K562 (cell line): Measurements from ENCODE around the gene ELK4. TPM values are rescaled to one million over a fixed set of nuclear protein-coding genes. Genes with fewer than 3 reads are reported as not detected.

Experiments
- CEBPG ChIP-seq, 3 experiments: fragments of 200-800 bp in 1 of 3; sonication (Bioruptor generic) in 1 of 3; sonication (generic) in 1 of 3; formaldehyde crosslinking in 1 of 3; IDR thresholded peaks in 2 of 3; conservative IDR thresholded peaks in 1 of 3; 2 replicates each; pipeline versions ENCODE4 v1.6.1 to v1.8.0; 2016 to 2022; ENCODE audit warnings: missing compliant biosample characterization in 2 of 3, missing genetic modification characterization in 2 of 3, mild to moderate bottlenecking in 1 of 3, missing genetic modification reagents in 1 of 3
- GABPA ChIP-seq: fragments of 200-800 bp; sonication (Bioruptor generic); conservative IDR thresholded peaks from 2 replicates; pipeline ENCODE4 v1.6.1; 2016; ENCODE audit warnings: low read depth, missing genetic modification characterization, missing compliant biosample characterization
- NFE2L1 ChIP-seq: fragments of 450-650 bp; IDR thresholded peaks from 2 replicates; pipeline ENCODE4 v1.6.1; 2016; ENCODE audit warnings: missing genetic modification characterization, low read depth, mild to moderate bottlenecking, missing compliant biosample characterization, moderate library complexity, borderline replicate concordance
- TSC22D4 ChIP-seq: fragments of 450-650 bp; IDR thresholded peaks from 2 replicates; pipeline ENCODE4 v1.6.1; 2016; ENCODE audit warnings: missing genetic modification characterization, missing biosample characterization, control low read depth
- ZNF121 ChIP-seq: sonication (generic); formaldehyde crosslinking; conservative IDR thresholded peaks from 2 replicates; pipeline ENCODE4 v1.8.0; 2022; ENCODE audit warnings: missing genetic modification reagents
- ZNF217 ChIP-seq: sonication (generic); formaldehyde crosslinking; IDR thresholded peaks from 2 replicates; pipeline ENCODE4 v1.8.0; 2022; ENCODE audit warnings: mild to moderate bottlenecking, missing genetic modification reagents
- ZNF644 ChIP-seq: fragments of 200-800 bp; sonication (Bioruptor generic); IDR thresholded peaks from 2 replicates; pipeline ENCODE4 v1.6.1; 2016; ENCODE audit warnings: low read depth, missing genetic modification characterization, missing compliant biosample characterization
- ZSCAN29 ChIP-seq: fragments of 450-650 bp; IDR thresholded peaks from 2 replicates; pipeline ENCODE4 v1.6.1; 2017
- polyA plus RNA-seq, 8 experiments: library from polyadenylated mRNA; depleted of rRNA in 4 of 8; stranded (reverse) in 5 of 8; unstranded in 3 of 8; fragments of >200 nt; fragmentation: Nextera tagmentation in 2 of 8; fragmentation: Illumina TruSeq in 1 of 8; extraction: Ambion mirVana in 2 of 8; extraction: Trizol in 1 of 8; gene quantifications; 2 replicates each; pipeline versions ENCODE4 v1.2.1 to v1.2.3, GENCODE V29; 2011 to 2014; ENCODE audit warnings: inconsistent platforms in 1 of 8, missing spikeins in 1 of 8
- total RNA-seq, 7 experiments: library from RNA; depleted of rRNA in 6 of 7; stranded (reverse); fragments of >200 nt in 6 of 7; fragmentation: Illumina TruSeq in 2 of 7; extraction: Trizol in 2 of 7; gene quantifications; 2 replicates each; pipeline versions ENCODE4 v1.2.1 to v1.2.3, GENCODE V29; 2011 to 2021; ENCODE audit warnings: low replicate concordance in 1 of 7
- TF ChIP-seq, protein P1 (sequence below): fragments of 250-450 bp; sonication (Bioruptor Pico); IDR thresholded peaks from 2 replicates; pipeline ENCODE4 v1.5.0; 2021; ENCODE audit warnings: mild to moderate bottlenecking, borderline replicate concordance
- TF ChIP-seq, protein P2 (sequence below), 2 experiments: fragments of 450-650 bp in 1 of 2; sonication (generic) in 1 of 2; formaldehyde crosslinking; conservative IDR thresholded peaks; 2 replicates each; pipeline versions ENCODE4 v1.4.0 to v1.8.1; 2020 to 2022; ENCODE audit warnings: mild to moderate bottlenecking in 1 of 2, missing genetic modification reagents in 1 of 2

ELK4 gene
- total and polyA plus RNA-seq, 9 of the 15 experiments (the other 6 are each of a cell fraction or from before 2014, with no cell fraction given), result 2.0 to 21.7 (median 9.2) TPM

DNA sequence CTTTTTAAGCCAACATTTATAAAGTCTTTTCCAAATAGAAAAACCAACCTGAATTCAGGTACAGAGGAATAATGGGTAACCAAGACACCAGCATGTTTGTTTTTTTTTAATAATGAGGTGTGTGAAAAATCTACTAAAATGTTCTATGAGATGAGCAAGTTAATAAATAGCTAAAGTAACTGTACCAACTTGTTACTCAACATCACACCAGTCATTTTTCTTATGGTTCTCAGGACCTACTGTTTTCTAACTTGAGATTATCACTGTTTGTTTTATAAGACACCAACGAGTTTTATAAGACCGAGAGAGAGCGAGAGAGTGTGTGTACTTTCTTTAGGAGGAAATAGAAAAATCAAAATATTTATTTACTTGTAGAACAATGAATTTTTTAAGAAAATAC, 12.4 kb downstream of the ELK4 start (continued):
- TF ChIP-seq CEBPG (CRISPR knock-in tag; IDR thresholded peaks at IDR 0.05), result no peak
- TF ChIP-seq CEBPG (tag; conservative IDR thresholded peaks at IDR 0.05 in 1 of 2, IDR thresholded peaks at IDR 0.05 in 1 of 2), result no peak
- TF ChIP-seq ZNF644 (tag), result no peak
- no peak for TF ChIP-seq ZNF217 (CRISPR knock-in tag)
- no peak for TF ChIP-seq ZNF121 (CRISPR knock-in tag)
- TF ChIP-seq, protein P1, sequence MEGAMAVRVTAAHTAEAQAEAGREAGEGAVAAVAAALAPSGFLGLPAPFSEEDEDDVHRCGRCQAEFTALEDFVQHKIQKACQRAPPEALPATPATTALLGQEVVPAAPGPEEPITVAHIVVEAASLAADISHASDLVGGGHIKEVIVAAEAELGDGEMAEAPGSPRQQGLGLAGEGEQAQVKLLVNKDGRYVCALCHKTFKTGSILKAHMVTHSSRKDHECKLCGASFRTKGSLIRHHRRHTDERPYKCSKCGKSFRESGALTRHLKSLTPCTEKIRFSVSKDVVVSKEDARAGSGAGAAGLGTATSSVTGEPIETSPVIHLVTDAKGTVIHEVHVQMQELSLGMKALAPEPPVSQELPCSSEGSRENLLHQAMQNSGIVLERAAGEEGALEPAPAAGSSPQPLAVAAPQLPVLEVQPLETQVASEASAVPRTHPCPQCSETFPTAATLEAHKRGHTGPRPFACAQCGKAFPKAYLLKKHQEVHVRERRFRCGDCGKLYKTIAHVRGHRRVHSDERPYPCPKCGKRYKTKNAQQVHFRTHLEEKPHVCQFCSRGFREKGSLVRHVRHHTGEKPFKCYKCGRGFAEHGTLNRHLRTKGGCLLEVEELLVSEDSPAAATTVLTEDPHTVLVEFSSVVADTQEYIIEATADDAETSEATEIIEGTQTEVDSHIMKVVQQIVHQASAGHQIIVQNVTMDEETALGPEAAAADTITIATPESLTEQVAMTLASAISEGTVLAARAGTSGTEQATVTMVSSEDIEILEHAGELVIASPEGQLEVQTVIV, result no peak
- no peak for TF ChIP-seq GABPA (tag)
- TF ChIP-seq TSC22D4 (tag), result no peak
- TF ChIP-seq ZSCAN29, result no peak
- TF ChIP-seq NFE2L1, result no peak
- TF ChIP-seq, protein P2, sequence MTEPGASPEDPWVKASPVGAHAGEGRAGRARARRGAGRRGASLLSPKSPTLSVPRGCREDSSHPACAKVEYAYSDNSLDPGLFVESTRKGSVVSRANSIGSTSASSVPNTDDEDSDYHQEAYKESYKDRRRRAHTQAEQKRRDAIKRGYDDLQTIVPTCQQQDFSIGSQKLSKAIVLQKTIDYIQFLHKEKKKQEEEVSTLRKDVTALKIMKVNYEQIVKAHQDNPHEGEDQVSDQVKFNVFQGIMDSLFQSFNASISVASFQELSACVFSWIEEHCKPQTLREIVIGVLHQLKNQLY (CRISPR knock-in tag; conservative IDR thresholded peaks at IDR 0.05), result no peak
